GM20431 (cell line): ENCODE data around the gene CDCP1.
"Not testable (repeated sequence)": the region's sequence is repeated elsewhere in the genome, so short reads cannot be mapped to it uniquely, and the experiment has no call there.

Experiments
- in situ Hi-C: fragments of 300-500 bp; cut with MseI, MboI; formaldehyde crosslinking; loops from one replicate; pipeline ENCODE4 v1.15.0; 2020; ENCODE audit warnings: low sequenced_read_pairs; ENCODE audit not compliant: unreplicated experiment

CDCP1 gene

DNA sequence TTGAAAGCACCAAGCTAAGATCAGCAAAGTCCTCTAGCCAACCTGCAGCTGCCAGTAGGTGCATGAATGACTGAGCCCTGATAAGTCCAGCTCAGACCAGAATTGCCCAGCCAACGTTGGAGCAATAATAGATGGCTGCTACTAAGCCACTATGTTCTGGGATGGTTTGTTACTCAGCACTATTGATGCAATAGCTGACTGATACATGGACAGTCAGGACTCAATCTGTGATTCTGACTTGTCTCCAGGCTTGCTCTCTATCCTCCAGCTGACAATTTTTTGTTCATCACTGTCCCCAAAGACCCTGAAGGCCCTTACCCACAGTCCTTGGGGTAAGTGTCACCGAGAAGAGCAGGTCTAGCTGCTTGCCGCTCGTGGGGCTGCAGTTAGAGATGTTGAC lies 55.3 kb downstream of the CDCP1 start:
- in situ Hi-C loops, result no loop called here

DNA sequence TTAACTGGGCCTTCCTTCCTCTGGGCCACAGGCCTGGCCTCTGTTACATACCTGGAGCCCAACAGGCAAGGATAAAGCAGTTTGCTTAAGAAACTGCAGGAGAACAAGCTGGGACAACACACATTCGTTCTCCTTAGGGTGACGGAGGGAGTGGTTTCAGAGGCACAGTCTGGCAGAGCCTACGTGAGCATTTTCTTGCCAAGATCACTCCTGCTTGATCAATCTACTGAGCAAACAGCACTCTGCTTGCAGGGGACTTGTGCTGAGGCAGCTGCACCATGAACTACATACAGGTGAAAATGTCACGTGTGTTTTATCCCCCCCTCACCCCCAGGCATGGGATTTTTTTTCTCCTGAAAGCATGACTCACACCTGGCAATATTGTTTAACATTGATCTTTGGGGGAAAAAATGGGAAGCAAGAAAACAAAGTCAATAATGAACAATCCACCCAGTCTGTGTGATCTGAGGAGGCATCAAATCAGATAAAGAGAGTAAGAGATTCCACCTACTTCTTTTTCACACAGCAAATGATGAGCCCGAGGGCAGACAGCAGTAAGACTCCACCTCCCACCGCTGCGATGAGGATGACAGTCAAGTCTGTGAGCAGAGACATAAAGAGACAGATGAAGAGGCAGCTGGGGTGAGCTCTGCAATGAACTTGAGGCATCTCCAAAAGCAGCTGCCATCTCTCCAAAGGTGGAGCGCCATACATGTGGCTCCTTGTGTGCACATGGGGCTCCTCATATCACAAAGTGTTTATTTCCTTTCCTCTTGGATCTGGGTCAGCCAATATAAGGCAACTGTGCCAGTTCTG lies 57.4 kb downstream of the CDCP1 start:
- in situ Hi-C loops, result no loop called here

DNA sequence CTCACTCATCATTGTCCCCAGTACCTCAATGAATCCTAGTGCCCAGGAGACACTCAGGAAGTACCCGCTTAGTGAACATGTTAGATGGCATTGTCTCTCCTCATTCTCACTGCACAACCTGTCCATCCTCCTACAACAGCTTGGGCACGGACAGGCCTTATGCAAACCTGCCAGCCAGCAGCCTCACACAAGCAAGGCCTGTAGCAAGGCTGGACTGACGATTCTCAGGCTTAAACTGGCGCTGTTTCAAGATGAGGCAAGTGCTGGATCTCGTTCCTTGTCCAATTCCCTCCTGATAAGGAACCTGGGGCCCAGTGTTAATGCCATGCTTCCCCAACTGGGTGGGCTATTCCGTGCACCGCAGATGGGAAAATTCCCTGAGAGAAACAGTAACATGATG lies 59.0 kb downstream of the CDCP1 start:
- in situ Hi-C loops, result no loop called here

DNA sequence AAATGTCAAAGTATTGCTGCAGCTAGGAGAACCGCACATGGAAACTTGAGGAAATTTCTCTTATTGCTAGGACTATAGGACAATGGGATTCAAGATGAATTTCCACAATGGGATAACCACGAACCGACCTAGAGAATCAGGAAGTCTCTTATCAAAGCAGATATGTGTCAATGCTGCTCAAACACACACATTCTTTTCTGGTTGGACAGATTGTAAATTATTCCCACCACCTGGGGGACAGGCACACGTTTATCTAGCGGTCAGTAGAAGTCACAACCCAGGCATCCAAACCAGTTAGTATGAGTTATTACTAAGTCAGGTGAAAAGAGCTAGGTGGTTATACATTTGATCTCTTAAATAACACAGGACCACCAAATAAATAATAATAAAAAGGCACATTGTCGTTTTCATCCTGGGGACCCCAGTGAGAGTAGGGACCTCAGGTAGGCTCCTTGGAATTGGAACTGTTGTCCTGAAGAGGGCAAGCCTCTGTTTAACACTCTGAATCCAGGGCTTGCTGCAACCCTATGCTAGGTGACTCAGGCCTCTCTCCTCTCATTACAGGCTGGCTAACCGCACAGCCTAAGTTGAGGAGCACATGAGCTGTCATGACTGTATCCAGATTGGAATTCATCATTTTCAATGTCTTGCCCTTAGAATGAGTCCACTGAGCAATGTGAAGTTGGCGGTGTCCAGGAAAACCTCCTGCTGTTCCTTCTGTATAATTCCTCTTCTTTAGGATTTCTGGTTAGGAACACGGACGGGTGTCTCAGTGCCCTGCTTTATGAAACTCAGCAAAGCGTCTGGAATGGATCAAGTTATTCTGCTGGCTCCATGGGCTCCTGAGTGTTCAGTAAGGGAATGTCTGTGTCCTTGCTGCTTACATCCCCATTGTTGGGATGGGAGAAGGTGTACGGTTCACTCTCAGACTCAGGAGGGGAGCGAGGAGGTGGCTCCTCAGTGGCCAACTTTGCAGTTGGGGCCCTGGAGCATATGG lies 61.1 kb downstream of the CDCP1 start:
- in situ Hi-C loops, result no loop called here

DNA sequence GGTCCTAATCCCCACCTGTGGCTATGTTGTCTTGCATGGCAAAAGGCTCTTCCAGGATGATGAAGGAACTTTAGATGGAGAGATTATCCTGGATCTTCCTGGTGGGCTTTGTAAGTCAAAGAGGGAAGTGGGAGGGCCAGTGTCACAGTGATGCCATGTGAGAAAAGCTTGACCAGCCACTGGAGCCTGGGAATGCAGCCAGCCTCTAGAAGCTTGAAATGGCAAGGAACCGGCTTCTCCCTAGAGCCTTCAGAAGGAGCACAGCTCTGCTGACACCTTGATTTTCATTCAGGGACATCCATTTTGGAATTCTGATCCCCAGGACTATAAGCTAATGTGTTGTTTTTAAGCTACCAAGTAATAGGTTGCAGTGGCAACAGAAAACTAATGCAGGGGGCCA lies 61.8 kb downstream of the CDCP1 start:
- in situ Hi-C loops, result no loop called here

DNA sequence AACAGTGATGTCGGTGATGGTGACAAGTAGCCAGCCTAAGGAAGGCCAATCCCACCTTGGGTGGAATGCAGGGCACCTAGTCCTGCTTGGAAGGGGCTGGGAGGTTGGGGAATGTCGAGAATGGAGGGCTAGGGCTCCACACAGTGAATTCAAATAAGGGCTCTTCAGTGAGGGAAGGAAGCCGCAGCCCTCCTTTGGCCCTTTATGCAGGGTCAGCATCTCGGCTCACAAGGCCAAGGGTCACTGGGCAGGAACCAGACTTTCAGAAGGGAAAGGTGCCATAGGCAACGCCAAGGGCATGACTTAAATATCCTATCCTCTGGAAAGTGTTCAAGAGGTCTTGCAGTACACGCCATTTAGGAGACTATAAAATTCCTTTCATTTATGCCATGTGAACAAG lies 63.2 kb downstream of the CDCP1 start:
- in situ Hi-C loops, result no loop called here

DNA sequence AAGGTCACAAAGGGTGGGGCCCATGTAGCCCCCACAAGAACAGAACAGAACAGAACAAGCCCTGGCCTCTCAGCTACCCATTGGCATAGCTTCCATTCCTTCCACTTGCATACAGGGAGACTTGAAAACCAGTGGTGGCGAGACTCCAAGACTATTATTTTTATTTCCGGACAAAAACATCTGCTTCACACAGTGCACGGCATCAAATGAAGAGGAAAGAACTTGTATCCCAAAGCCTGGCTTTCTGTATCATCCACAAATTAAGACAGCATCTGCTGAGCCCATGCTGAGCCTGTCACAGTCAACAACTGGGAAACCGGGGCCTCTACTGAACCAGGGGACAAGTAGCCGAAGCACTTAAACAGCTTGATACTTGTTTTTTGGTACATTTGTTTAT lies 64.0 kb downstream of the CDCP1 start:
- in situ Hi-C loops, result no loop called here

DNA sequence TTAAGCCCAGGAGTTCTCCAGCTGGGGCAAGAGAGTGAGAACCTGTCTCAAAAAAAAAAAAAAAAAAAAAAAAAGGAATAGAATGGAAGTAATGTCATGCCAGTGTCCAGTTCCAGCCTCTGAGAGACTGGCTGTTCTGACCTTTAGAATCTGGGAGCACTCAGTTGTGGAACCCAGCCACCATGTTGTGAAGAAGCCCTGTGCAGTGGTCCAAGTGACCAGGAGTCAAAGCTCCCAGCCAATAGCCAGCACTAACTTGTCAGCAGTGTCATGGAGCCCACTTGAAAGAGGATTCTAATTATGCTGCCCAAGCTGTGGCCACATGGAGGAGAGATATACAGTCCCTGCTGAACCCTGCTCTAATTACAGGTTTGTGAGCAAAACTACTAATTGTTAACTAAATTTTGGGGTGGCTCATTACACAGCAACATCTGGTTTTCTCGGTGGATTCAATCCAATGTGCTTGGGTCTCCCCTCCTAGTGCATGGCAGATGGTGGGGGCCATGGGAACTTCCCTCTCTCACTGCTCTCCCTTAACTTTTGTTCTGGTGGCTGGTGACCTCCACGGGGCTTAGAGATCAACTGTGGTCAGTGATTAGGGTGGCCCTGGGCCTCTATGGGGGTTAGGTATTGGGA lies 64.6 kb downstream of the CDCP1 start:
- in situ Hi-C loops, result no loop called here

DNA sequence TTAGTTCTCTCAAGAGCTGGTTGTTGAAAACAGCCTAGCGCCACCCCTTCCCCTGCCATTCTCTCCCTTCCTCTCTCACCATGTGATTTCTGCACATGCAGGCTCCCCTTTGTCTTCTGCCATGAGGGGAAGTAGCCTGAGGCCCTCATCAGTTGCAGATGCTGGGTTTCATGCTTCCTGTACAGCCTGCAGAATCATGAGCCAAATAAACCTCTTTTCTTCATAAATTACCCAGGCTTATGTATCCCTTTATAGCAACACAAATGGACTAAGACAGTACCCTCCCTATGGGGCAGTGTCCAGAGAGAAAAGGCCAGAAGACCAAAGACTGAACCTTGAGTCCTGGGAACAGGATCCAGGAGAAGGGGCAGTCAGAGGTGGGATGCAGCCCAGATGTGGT lies 65.4 kb downstream of the CDCP1 start:
- in situ Hi-C loops, result no loop called here

DNA sequence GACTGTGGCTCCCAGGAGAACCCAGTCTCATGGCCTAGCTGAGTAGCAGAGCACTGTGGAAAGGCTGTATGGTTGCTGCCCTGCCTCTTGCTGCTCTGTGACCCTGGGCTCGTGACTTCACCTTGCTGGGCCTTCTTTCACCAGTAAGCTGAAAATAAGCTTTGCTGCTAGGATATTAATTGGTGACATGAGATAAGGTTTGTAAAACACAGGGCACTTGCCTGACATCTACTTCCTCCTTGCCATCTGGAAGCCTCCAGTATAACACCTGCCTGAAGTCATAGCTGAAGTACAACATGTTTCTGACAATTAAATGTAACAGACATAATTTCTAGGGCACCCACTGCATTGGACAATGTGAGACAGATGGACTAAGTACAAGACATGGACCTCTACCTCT lies 66.5 kb downstream of the CDCP1 start:
- in situ Hi-C loops, result no loop called here

DNA sequence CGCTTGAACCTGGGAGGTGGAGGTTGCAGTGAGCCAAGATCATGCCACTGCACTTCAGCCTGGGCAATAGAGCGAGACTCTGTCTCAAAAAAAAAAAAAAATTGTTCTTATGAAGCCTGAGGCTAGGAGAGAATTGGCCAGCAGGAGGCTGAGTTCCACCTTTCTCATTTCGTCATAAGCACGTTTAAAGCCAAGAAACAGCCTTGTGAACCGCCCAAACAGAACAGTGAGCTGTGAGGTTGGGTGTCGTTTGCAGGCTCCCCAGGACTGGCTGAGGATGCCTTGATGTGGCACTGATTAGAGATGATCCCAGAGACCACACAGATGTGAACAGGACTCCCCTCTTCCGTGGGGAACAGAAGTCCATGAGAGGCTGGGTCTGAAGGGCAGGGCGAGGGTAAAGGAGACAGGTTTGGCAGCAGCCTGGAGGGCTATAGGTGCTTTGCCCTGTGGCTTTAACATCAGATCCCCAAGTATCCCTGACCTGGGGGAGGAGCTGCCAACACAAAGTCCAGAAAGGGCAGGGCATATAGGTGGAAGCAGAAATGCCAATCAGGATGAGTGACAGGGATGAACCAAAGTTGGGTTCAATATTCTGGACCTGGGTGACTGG lies 67.2 kb downstream of the CDCP1 start:
- in situ Hi-C loops, result no loop called here

DNA sequence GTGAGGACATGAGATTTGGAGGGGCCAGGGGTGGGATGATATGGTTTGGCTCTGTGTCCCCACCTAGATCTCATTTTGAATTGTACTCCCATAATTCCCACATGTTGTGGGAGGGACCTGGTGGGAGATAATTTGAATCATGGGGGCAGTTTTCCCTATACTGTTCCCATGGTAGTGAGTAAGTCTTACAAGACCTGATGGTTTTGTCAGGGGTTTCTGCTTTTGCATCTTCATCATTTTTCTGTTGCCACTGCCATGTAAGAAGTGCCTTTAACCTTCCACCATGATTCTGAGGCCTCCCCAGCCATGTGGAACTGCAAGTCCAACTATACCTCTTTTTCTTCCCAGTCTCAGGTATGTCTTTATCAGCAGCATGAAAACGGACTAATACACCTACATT lies 67.9 kb downstream of the CDCP1 start:
- in situ Hi-C loops, result not testable (repeated sequence)

DNA sequence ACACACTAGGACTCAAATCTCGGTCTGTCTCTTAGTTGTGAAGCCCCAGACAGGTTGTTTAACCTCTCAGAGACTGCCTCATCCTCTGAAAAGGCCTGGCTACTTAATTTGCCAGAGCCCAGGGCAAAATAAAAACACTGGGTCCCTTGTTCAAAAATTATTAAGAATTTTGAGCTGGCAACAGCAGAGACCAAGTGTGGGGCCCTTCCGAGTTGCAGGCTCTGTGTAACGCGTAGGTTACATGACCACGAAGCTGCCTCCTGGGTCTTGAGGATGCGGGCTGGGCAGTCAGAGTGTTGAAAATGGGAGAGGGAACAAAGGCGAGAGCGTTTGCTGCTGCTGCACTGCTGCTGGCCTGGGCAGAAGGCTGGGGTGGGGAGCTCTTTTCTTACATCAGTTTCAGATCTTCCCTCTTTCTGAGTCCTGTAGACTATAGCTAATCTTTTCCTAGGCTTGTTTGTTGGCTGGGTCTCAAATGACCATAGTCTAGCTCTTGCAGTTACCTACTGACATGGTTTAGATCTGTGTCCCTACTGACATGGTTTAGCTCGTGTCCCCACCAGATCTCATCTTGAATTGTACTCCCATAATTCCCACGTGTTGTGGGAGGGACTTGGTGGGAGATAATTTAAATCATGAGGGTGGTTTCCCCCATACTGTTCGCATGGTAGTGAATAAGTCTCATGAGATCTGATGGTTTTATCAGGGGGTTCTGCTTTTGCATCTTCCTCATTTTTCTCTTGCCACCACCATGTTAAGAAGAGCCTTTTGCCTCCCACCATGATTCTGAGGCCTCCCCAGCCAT lies 70.2 kb downstream of the CDCP1 start:
- in situ Hi-C loops, result no loop called here

DNA sequence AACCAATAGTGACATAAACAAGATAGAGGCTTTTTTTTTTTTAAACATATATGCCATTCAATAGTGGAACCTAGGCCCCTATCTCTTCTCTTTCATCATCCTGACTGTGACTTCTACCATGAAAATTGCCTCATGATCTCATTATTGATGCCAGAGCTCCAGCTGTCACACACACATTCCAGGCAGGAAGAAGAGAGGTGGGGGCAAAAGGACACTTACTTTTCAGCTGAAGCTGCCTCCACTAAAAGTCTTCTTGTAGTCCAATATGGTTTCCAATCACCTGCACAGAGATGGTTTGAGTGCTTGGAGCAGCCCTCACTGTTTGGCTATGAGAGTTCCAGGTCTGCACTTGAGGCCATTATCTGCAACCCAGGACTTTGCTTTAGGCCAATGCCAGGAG lies 75.1 kb downstream of the CDCP1 start:
- in situ Hi-C loops, result no loop called here

DNA sequence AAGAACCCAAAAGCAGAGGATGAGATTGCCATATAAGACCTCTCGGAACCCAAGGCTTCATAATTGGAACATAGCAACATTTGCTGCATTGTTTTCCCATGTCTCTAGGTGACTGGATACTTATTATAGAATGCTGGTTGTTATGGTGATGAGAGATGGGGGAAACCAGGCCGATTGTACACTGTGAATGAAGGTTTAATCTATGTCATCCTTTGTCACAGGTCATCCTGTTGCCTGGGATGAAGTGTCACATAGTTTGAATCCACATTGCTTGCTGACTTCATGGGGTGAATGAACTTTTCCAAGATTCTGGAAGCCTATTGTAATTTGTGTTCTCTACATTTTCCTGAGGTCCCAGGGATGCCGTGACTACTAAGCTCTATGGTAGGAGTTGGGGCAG lies 78.2 kb downstream of the CDCP1 start:
- in situ Hi-C loops, result no loop called here

DNA sequence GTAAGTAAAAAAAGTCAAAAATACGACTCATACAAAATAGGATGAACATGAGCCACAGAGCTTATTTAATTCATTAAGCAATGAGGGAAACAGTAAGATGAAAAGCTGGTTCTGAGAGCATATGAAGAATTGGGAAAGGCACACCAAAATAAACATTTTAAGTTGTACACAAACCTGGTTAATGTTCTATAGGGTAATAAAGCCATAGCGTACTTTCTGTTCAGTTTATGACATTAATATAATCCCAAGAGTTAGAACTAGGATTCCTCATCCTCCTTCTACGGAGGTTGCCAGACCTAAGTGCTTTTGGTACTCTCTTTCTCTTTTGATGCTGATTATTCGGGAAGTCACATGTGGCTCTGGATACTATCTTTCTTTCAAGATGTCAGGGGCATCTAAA lies 78.7 kb downstream of the CDCP1 start:
- in situ Hi-C loops, result no loop called here

DNA sequence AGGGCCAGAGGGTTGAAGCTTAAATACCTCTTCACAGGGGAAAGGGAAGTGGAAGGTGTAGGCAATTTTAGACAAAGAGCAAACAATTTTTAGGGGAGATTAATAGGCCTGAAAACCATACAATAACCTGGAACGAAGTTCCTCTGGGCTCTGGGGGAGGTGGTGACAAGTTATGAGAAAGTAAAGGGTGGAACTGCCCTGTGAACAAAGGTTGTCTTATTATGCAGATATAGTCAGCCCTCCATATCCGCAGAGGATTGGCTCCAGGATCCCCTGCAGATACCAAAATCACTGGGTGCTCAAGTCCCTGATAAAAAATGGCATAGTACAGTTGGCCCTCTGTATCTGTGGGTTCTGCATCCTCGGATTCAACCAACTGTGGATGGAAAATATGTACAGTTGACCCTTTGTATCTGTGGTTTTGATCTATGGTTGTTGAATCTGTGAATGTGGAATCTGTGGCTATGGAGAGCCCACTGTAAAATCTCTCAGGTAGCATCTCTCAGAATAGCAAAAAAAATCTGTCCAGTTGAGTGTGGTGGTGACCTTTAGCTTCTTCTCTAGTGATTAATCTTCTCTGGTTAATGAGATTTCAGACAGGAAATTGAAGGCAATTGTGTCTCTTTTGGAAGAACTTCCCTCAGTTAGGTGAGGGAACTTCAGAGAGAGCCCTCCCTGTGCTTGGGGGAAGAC lies 79.9 kb downstream of the CDCP1 start:
- in situ Hi-C loops, result no loop called here

DNA sequence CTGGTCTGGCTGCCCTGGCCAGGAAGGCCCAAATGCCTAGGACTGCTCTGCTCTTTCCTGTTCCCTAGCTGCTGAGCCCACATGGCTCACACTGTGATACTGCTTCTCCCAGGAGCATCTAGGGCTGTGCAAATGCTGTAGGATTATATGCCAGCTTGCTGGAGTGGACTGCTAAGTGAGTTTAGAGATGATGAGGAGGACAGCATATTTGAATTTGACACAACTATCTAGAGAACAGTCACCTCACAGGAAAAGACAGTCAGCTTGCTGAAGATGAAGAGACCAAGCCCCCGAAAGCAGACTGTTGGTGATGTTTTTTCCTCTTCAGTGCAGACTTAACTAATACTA lies 80.8 kb downstream of the CDCP1 start:
- in situ Hi-C loops, result no loop called here
